HG02852 (cell line): ENCODE data around the gene NPC1.
A peak's percentile ranks its signal among the peaks of the same experiment; 100 is the strongest.

Experiments used
- ATAC-seq: cut with Tn5 transposase; IDR thresholded peaks from one replicate; pipeline ENCODE4 v1.9.1; 2021; ENCODE audit warnings: mild to moderate bottlenecking, moderate library complexity; ENCODE audit not compliant: unreplicated experiment

The NPC1 gene

GRCh38 chr18:23609390-23610023 is 23.2 kb upstream of the NPC1 start:
- no peak for ATAC-seq

GRCh38 chr18:23608211-23608610 is 21.9 kb upstream of the NPC1 start:
- ATAC-seq: no peak

GRCh38 chr18:23605941-23606340 is 19.6 kb upstream of the NPC1 start:
- no peak for ATAC-seq

GRCh38 chr18:23599809-23600208 is 13.5 kb upstream of the NPC1 start:
- ATAC-seq: no peak

- no peak for ATAC-seq
Measured at GRCh38 chr18:23596183-23596582, 9.9 kb upstream of the NPC1 start.

GRCh38 chr18:23595591-23595990 is 9.3 kb upstream of the NPC1 start:
- no peak for ATAC-seq

- no peak for ATAC-seq
Measured at GRCh38 chr18:23593720-23594119, 7.4 kb upstream of the NPC1 start.

- ATAC-seq: no peak
Measured at GRCh38 chr18:23592911-23593310, 6.6 kb upstream of the NPC1 start.

- no peak for ATAC-seq
Measured at GRCh38 chr18:23591011-23591410, 4.7 kb upstream of the NPC1 start.

- no peak for ATAC-seq
Measured at GRCh38 chr18:23588836-23589560, 2.7 kb upstream of the NPC1 start.

- no peak for ATAC-seq
Measured at GRCh38 chr18:23587220-23587642, 925 bp upstream of the NPC1 start.

- ATAC-seq: peak; percentile 27
Measured at GRCh38 chr18:23585897-23586248, 433 bp downstream of the NPC1 start.

- no peak for ATAC-seq
Measured at GRCh38 chr18:23585007-23585871, 1.1 kb downstream of the NPC1 start.

- no peak for ATAC-seq
Measured at GRCh38 chr18:23584019-23584983, 2.0 kb downstream of the NPC1 start.

GRCh38 chr18:23583071-23583865 is 3.0 kb downstream of the NPC1 start:
- ATAC-seq: no peak

- ATAC-seq: no peak
Measured at GRCh38 chr18:23580677-23581367, 5.5 kb downstream of the NPC1 start.

- ATAC-seq: no peak
Measured at GRCh38 chr18:23578891-23579653, 7.2 kb downstream of the NPC1 start.

GRCh38 chr18:23578067-23578701 is 8.1 kb downstream of the NPC1 start:
- no peak for ATAC-seq
